HG02623 (cell line): ENCODE measurements around the gene AP1AR.
A peak's percentile ranks its signal among the peaks of the same experiment; 100 is the strongest.
"Not testable (repeated sequence)": the region's sequence is repeated elsewhere in the genome, so short reads cannot be mapped to it uniquely, and the experiment has no call there.

ENCODE experiments used
- ATAC-seq: cut with Tn5 transposase; IDR thresholded peaks from one replicate; pipeline ENCODE4 v1.9.1; 2021; ENCODE audit warnings: moderate library complexity; ENCODE audit not compliant: unreplicated experiment

The AP1AR gene

DNA sequence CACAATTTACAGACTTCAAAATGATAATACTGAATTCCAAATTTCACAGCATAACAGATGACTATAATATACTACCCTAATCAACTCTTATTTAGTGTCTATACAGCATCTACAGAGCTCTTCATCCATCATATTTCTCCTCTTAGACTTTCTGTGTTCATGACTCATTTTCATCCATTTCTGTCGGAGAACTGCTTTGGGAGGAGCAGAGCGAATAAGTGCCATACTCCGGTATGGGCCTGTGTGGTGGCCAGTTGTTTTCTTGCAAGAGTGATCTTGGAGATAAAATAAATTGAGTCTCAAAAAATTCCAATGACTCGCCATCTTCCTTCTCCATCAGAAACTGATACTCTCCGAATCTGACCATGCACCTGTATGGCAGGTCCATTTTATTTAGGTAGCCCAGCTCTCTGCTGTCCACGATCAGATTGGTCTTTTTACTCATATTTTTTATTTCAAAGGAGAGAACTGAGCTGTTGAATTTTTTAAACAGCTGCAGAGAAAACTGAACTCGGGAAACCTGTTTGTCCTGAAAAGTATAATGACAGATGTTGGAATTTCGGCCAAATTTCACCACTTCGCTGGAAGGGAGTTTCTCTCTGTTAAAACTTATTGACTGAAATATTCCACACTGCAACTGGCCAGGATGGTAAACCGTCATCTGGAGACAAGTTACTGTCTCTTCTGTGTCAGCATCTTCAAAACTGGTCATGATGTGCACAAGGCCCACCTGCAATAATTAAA lies 46.3 kb downstream of the AP1AR start:
- ATAC-seq, result no peak

GRCh38 chr4:112279025-112279881 lies 47.7 kb downstream of the AP1AR start:
- peak; percentile 55 for ATAC-seq

- ATAC-seq, result peak; percentile 12
Observed at GRCh38 chr4:112279882-112280315, 48.3 kb downstream of the AP1AR start.

- ATAC-seq, result no peak
Observed at GRCh38 chr4:112280386-112281056, 48.9 kb downstream of the AP1AR start.

DNA sequence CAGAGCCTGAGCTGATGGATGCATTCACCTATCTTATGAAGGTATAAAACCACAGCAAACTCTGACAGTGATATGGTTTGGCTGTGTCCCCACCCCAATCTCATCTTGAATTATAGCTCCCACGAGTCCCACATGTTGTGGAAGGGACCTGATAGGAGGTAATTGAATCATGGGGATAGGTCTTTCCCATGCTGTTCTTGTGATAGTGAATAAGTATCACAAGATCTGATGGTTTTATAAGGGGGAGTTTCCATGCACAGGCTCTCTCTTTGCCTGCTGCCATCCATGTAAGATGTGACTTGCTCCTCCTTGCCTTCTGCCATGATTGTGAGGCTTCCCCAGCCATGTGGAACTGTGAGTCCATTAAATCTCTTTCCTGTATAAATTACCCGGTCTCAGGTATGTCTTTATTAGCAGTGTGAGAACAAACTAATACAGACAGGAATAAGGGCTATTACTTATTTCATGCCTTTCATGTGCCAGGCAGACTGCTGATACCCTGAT lies 50.4 kb downstream of the AP1AR start:
- ATAC-seq, result not testable (repeated sequence)

- ATAC-seq, result no peak
Observed at GRCh38 chr4:112282860-112283667, 51.5 kb downstream of the AP1AR start.

GRCh38 chr4:112284166-112284565 lies 52.6 kb downstream of the AP1AR start:
- ATAC-seq, result no peak

DNA sequence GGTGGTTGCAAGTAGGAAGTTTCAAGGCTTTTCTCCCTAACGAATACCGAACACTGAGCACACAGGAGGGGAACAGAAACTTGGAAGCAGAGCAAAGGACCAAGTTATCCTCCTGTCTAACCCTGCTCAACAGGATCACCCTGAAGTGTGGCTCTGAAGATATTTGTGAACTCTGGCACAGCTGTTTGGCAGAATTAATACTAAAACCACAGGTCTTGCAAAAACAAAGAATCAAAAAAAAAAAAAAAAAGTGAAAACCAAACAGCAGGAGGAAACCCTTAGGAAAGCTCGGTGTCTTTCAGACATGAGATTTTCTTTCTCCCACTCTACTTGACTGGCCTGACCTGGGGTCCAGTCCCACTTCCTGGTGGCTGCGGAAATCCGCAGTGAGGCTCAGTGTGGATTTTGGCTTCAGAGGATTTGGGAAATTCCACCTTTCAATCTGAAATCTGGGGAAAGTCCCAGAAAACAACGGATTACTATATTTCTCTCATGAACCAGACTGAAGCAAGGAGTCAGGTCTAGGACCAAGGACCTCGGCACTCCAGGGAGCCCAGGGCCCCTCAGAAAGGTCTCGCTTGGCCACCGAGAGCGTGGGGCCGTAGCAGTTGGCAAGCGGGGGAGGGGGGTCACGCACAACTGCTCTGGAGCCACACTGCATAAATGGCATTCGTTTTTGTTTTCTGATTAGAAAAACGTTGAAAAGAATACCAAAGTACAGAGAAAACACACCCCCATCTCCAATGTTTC lies 53.2 kb downstream of the AP1AR start:
- no peak for ATAC-seq

DNA sequence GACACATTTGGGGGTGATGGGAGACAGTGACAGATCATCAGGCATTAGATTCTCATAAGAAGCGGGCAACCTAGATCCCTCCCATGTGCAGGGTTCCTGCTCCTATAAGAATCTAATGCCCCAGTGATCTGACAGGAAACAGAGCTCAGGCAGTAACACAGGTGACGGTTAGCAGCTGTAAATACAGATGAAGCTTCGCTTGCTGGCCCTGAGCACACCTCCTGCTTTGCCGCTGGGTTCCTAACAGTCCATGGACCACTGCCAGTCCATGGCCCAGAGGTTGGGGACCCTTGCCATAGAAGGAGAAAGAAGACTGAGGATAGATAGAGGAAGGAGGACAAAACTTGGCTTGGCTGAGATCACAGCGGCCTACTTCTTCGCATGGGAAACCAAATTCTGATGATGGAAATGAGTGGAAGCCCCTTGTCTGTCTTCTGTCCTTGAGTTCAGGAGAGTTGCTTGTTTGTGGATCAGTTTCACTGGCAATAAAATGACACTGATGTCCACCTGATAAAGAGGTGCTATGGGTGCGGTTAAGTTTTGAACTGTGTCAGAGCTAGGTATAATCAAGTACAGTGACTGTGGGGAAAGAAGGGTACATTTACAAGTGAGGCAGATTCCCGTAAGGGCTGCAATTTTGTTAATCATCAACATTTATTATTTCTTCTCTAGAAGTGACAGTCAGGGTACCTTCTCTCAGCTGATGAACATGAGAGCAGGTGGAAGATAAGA lies 55.8 kb downstream of the AP1AR start:
- ATAC-seq, result peak; percentile 17

GRCh38 chr4:112288455-112288854 lies 56.9 kb downstream of the AP1AR start:
- peak; percentile 30 for ATAC-seq

DNA sequence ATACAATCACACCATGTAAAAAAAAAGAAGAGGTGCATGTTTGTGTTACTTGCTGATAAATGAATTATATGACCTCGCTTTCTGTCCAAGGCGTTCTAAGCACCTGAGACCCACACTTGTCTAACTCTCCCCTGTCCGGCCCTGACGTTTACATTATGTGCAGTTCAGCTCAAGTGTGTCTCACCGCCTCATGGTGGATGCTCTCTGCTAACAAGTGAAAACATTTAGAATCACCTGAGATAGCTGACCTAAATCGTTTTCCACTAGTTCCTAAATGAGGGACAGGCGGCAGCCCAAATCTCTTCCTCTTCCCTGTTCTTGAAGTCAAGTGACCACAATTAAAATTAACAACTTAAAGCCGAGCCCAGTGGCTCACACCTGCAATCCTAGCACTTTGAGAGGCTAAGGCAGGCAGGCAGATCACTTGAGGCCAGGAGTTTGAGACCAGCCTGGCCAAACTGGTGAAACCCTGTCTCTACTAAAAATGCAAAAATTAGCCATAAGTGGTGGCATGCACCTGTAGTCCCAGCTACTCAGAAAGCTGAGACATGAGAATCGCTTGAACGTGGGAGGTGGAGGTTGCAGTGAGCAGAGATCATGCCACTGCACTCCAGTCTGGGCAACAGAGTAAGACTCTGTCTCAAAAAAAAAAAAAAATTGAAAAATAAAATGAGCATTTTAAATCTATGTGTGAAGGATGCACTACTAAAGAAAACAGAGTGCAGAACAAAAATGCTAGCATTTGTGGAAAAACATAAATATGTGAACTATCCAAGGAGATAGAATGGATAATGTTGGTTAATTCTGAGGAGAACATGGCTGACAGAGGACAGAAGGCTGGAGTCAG lies 58.0 kb downstream of the AP1AR start:
- no peak for ATAC-seq

DNA sequence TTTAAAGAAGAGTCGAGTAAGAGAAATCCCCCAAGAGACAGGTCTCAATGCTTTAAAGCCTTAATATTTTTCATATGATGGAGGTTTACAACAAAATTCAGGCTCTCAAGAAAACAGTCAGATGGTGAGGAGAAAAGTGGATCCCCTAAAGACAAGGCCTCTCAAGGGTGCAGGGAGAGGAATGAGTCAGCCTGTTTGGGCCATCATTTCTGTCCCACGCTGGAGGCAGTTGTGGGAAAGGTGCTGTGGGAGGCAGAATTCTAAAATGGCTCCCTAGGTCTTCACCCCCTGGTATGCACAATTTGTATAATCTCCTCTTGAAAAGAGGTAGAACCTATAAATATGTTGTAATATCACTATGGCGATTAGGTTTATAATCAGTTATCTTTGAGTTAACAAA lies 58.8 kb downstream of the AP1AR start:
- ATAC-seq, result peak; percentile 22

DNA sequence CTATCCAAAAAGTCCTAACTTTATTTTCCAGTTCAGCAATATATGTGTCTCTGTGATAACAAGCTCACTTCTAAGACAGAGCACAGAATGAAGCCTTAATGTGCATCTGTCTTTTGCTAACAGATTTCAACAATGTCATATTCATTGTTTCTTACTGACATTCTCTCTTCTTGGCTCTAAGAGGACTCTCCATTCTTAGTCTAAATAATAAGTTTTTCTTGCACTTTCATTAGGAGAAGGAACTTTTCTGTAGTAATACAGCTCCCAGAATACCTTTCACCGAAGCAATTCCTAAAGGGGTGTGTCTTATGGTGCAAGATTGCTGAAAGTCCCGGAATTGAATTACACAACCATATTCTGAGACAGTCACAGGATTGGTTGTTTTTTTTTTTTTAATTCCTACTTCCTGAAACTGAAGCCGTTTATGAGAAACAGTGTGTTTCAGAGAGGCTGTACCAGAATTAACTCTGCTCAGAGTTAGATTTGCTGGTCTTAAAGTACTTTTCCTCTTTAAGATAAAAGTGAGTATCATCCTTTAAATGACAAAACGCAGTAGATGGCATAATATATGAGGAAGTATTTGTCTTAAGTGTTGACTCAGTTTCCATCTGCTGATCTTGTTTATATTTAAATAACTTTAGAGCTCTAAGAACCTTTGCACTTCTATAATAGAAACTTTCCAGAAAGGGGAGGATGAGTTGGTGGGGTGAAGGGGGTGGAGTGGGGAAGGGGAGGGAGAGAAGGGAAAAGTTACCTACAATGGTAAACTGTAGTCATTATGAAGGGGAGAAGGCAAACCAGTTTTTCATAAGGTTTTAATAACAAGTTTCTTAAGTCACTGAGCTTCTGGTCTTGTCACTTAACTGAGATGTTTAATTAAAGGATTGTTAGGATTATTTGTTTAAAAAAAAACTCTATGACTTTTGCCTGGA lies 65.6 kb downstream of the AP1AR start, which contains the start of gene ALPK1:
Gene ALPK1, plus strand, starts transcription at position 421 of the 932 bp plus-strand sequence.
- peak; percentile 85 for ATAC-seq

- ATAC-seq, result no peak
Observed at GRCh38 chr4:112299721-112300120, 68.1 kb downstream of the AP1AR start.

- ATAC-seq, result no peak
Observed at GRCh38 chr4:112302320-112303274, 71.0 kb downstream of the AP1AR start.

DNA sequence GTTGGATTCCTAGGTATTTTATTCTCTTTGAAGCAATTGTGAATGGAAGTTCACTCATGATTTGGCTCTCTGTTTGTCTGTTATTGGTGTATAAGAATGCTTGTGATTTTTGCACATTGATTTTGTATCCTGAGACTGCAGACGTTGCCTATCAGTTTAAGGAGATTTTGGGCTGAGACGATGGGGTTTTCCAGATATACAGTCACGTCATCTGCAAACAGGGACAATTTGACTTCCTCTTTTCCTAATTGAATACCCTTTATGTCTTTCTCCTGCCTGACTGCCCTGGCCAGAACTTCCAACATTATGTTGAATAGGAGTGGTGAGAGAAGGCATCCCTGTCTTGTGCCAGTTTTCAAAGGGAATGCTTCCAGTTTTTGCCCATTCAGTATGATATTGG lies 73.9 kb downstream of the AP1AR start:
- ATAC-seq, result not testable (repeated sequence)
